ENCODE results near the gene S100A16.

S100A16 gene

GRCh38 chr1:153619171-153619570 is 6.2 kb upstream of the S100A16 start:
- DNase-seq (ENCODE audit: low read depth in 1 of 2, low spot score in 1 of 2): no peak
- in situ Hi-C loops (cut with HindIII; ENCODE audit: low pct_unique_long_range_greater_than_20kb, low sequenced_read_pairs): no loop called here
- TF ChIP-seq JUND (IDR thresholded peaks at IDR 0.05; ENCODE audit: low read depth): no peak

- no peak for TF ChIP-seq JUND (IDR thresholded peaks at IDR 0.05; ENCODE audit: low read depth)
- DNase-seq (ENCODE audit: low read depth in 1 of 2, low spot score in 1 of 2): no peak
- in situ Hi-C loops (cut with HindIII; ENCODE audit: low pct_unique_long_range_greater_than_20kb, low sequenced_read_pairs): no loop called here
Measured at GRCh38 chr1:153617663-153618062, 4.7 kb upstream of the S100A16 start.

- no peak for DNase-seq (ENCODE audit: low read depth in 1 of 2, low spot score in 1 of 2)
- in situ Hi-C loops (cut with HindIII; ENCODE audit: low pct_unique_long_range_greater_than_20kb, low sequenced_read_pairs): no loop called here
- TF ChIP-seq JUND (IDR thresholded peaks at IDR 0.05; ENCODE audit: low read depth): no peak
Measured at GRCh38 chr1:153616917-153617311, 4.0 kb upstream of the S100A16 start.

- in situ Hi-C loops (cut with HindIII; ENCODE audit: low pct_unique_long_range_greater_than_20kb, low sequenced_read_pairs): no loop called here
- DNase-seq (ENCODE audit: low read depth in 1 of 2, low spot score in 1 of 2): no peak
- TF ChIP-seq JUND (IDR thresholded peaks at IDR 0.05; ENCODE audit: low read depth): no peak
Measured at GRCh38 chr1:153616144-153616916, 3.4 kb upstream of the S100A16 start, which contains the start of gene S100A14. Gene S100A14 (minus strand): TSS chr1:153616325. CDS start chr1:153615858, 467 bp downstream.

DNA sequence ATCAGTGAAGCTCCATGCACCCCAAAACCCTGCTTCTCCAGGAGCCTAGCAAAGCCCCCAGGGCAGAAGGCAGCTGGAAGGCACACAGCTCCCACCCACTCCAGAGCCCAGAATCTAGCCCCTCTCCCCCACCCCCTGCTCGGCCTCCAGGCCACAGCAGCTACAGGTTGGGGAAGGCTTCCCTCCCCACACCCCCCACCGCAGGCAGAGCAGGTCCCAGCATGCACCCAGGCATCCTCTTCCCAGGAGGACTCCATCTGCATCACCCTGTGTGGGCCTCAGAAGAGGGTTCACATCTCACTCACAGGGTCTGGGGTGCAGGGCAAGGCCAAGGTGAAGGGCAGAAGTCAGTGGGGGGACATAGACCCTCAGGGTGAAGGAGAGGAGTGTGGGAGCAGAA is 2.5 kb upstream of the S100A16 start:
- TF ChIP-seq JUND (IDR thresholded peaks at IDR 0.05; ENCODE audit: low read depth): no peak
- in situ Hi-C loops (cut with HindIII; ENCODE audit: low pct_unique_long_range_greater_than_20kb, low sequenced_read_pairs): no loop called here
- DNase-seq (ENCODE audit: low read depth in 1 of 2, low spot score in 1 of 2): no peak

GRCh38 chr1:153614906-153615305 is 2.0 kb upstream of the S100A16 start:
- no peak for DNase-seq (ENCODE audit: low read depth in 1 of 2, low spot score in 1 of 2)
- in situ Hi-C loops (cut with HindIII; ENCODE audit: low pct_unique_long_range_greater_than_20kb, low sequenced_read_pairs): no loop called here
- TF ChIP-seq JUND (IDR thresholded peaks at IDR 0.05; ENCODE audit: low read depth): no peak

- no peak for TF ChIP-seq JUND (IDR thresholded peaks at IDR 0.05; ENCODE audit: low read depth)
- DNase-seq (ENCODE audit: low read depth in 1 of 2, low spot score in 1 of 2): no peak
- in situ Hi-C loops (cut with HindIII; ENCODE audit: low pct_unique_long_range_greater_than_20kb, low sequenced_read_pairs): no loop called here
Measured at GRCh38 chr1:153614189-153614900, 1.4 kb upstream of the S100A16 start.

- no peak for TF ChIP-seq JUND (IDR thresholded peaks at IDR 0.05; ENCODE audit: low read depth)
- DNase-seq (ENCODE audit: low read depth in 1 of 2, low spot score in 1 of 2): no peak
- in situ Hi-C loops (cut with HindIII; ENCODE audit: low pct_unique_long_range_greater_than_20kb, low sequenced_read_pairs): no loop called here
Measured at GRCh38 chr1:153613406-153613805, 469 bp upstream of the S100A16 start.

DNA sequence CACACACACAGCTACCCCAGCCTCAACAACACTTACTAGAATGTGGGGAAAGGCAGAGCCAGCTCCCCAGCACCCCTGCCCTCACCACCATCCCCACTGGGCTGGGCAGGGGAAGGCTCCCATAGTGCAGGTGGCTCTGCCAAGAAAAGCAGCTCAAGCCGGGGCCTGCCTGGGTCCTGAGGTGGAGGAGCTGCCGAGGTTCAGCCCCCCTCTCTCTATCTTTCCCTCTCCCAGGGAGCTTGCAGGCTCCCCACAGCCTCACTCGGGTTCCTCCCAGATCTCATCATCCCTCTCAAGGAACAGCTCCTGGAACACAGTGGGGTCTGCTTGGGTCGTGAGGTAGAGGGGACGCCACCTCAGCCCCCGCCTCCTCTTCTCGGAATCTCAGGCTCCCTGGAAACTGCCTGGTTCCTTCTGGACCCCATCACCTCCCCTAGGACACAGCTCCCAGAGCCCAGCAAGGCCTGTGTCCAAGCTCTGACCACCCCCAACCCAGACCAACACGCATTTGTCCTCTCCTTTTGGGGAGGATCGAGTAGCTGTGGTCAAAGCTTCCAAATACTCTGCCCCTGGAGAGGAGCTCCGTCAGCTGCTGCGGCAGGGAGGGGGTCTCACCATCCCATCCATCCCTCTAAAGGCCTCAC is 704 bp downstream of the S100A16 start:
- in situ Hi-C loops (cut with HindIII; ENCODE audit: low pct_unique_long_range_greater_than_20kb, low sequenced_read_pairs): no loop called here
- no peak for DNase-seq (ENCODE audit: low read depth in 1 of 2, low spot score in 1 of 2)
- TF ChIP-seq JUND (IDR thresholded peaks at IDR 0.05; ENCODE audit: low read depth): no peak

DNA sequence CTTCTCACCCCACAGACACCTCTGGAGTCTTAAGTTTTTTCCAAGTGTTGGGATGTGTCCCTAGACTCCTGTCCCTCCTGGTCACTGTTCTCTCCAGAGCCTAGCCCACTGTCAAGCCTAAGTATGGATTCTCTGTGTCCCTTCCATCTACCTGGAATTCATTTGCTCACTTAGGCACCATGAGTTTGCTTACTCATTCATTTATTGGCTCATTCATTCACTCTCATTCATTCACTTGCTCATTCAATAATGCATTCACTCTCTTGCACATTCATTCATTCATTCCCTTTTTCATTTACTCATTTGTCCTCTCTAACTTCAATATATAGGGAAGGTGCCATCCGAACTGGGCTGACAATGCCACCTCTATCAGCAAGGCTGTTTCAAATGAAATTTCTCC is 1.6 kb downstream of the S100A16 start:
- no peak for DNase-seq (ENCODE audit: low read depth in 1 of 2, low spot score in 1 of 2)
- no peak for TF ChIP-seq JUND (IDR thresholded peaks at IDR 0.05; ENCODE audit: low read depth)
- in situ Hi-C loops (cut with HindIII; ENCODE audit: low pct_unique_long_range_greater_than_20kb, low sequenced_read_pairs): no loop called here

GRCh38 chr1:153610811-153611301 is 2.1 kb downstream of the S100A16 start:
- TF ChIP-seq JUND (IDR thresholded peaks at IDR 0.05; ENCODE audit: low read depth): no peak
- no peak for DNase-seq (ENCODE audit: low read depth in 1 of 2, low spot score in 1 of 2)

DNA sequence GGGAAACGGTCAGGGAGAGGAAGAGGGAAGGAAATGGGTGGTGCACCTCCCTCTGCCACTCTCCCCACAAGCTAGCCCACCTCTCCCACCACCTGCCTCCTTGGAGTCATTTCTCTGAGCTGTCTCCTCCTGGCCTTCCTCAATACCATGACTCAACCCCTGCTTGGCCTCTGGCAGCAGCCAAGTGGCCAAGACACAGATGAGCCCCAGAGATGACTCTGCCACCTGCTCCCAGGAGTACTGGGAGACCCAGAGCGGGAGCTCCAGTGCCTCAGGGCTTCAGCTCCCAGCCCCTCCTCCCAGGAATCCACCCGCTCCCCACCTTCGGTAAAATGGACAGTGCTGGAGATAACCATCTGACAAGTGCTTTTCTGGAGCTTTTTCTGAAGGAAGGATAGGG is 2.6 kb downstream of the S100A16 start:
- in situ Hi-C loops (cut with HindIII; ENCODE audit: low pct_unique_long_range_greater_than_20kb, low sequenced_read_pairs): no loop called here
- DNase-seq (ENCODE audit: low read depth in 1 of 2, low spot score in 1 of 2): peak in 1 of 2 experiments; percentile 57
- TF ChIP-seq JUND (IDR thresholded peaks at IDR 0.05; ENCODE audit: low read depth): no peak

More at GRCh38 chr1:153610811-153611301, 2.1 kb downstream of the S100A16 start:
- in situ Hi-C loops (cut with HindIII; ENCODE audit: low pct_unique_long_range_greater_than_20kb, low sequenced_read_pairs): no loop called here

DNA sequence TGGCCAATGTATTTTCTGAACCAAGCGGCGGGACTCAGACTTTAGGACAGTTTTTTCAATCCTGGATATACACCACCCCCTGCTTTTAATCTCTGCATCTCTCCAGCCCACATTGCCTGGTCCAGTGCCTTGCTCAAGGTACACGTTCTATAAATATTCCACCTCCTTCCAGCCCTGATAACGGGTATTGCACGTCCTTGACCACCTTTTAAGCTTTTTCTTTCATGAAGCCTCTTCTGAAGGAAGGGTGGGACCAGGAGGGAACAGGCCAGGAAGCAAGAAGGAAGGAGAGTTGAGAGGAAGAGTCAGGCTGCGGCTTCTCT is 3.4 kb downstream of the S100A16 start:
- no peak for DNase-seq (ENCODE audit: low read depth in 1 of 2, low spot score in 1 of 2)
- in situ Hi-C loops (cut with HindIII; ENCODE audit: low pct_unique_long_range_greater_than_20kb, low sequenced_read_pairs): no loop called here
- TF ChIP-seq JUND (IDR thresholded peaks at IDR 0.05; ENCODE audit: low read depth): no peak

All from T47D (cell line).